Naive thymus-derived CD4-positive, alpha-beta T cell (primary cell): ENCODE results near the gene TTC27. TPM values are rescaled to one million over a fixed set of nuclear protein-coding genes. Genes with fewer than 3 reads are reported as not detected.
"Not testable (repeated sequence)": the region's sequence is repeated elsewhere in the genome, so short reads cannot be mapped to it uniquely, and the experiment has no call there.

Source experiments
- ATAC-seq: fragments of 150-1000 bp; cut with Tn5 transposase; 2 replicates; pipeline ENCODE4 v1.10.0; 2021; ENCODE audit warnings: mild to moderate bottlenecking, moderate library complexity
- CTCF ChIA-PET: fragments of 350-600 bp; sonication (Branson Sonifier 250); formaldehyde crosslinking; loops from one replicate; lab custom pipeline; 2021; ENCODE audit warnings: antibody characterized with exemption; lab: Charles Lee
- POLR2A ChIA-PET: fragments of 350-600 bp; sonication (Branson Sonifier 250); formaldehyde crosslinking; loops from one replicate; lab custom pipeline; 2021; ENCODE audit warnings: antibody characterized with exemption, inconsistent platforms; lab: Charles Lee
- DNase-seq, 9 donors: peaks; one replicate each; pipeline versions ENCODE4 v3.0.0 to v3.0.0-alpha.2; 2020 to 2022; ENCODE audit warnings: mixed read lengths in 1 of 9
- H3K27ac ChIP-seq: one replicate; pipeline ENCODE4 v1.7.0; 2013; ENCODE audit warnings: mild to moderate bottlenecking, low read depth, low read length, moderate library complexity
- H3K27me3 ChIP-seq, 2 donors: one replicate each; pipeline ENCODE4 v1.7.0; 2013; ENCODE audit warnings: low read length in 2 of 2, mild to moderate bottlenecking in 2 of 2, moderate library complexity in 2 of 2; ENCODE audit not compliant: control insufficient read depth in 2 of 2, insufficient read depth in 2 of 2
- H3K36me3 ChIP-seq, 3 experiments: 1 replicate in 2 of 3; 2 replicates in 1 of 3; pipeline ENCODE4 v1.7.0; 2013; ENCODE audit warnings: low read length in 3 of 3, mild to moderate bottlenecking in 3 of 3, moderate library complexity in 1 of 3; ENCODE audit not compliant: insufficient read depth in 3 of 3, control insufficient read depth in 2 of 3
- H3K4me1 ChIP-seq, 2 donors: one replicate each; pipeline ENCODE4 v1.7.0; 2013; ENCODE audit warnings: low read length in 2 of 2, mild to moderate bottlenecking in 2 of 2, moderate library complexity in 1 of 2; ENCODE audit not compliant: control insufficient read depth in 2 of 2, insufficient read depth in 2 of 2
- H3K4me3 ChIP-seq: 2 replicates; pipeline ENCODE4 v1.7.0; 2013; ENCODE audit warnings: mild to moderate bottlenecking, low read length
- H3K9me3 ChIP-seq, 3 experiments: 1 replicate in 2 of 3; 2 replicates in 1 of 3; pipeline ENCODE4 v1.7.0; 2013; ENCODE audit warnings: low read length in 3 of 3; ENCODE audit not compliant: control insufficient read depth in 2 of 3
- H3K27ac Mint-ChIP-seq, 9 donors: one replicate each; pipeline ENCODE4 v1.8.0; 2020 to 2022; ENCODE audit warnings: mixed read lengths in 9 of 9, mild to moderate bottlenecking in 8 of 9, moderate library complexity in 5 of 9, inconsistent platforms in 2 of 9
- H3K27me3 Mint-ChIP-seq, 5 donors: one replicate each; pipeline ENCODE4 v1.8.0; 2021 to 2022; ENCODE audit warnings: mixed read lengths in 5 of 5, mild to moderate bottlenecking in 1 of 5
- H3K36me3 Mint-ChIP-seq, 5 donors: one replicate each; pipeline ENCODE4 v1.8.0; 2020 to 2022; ENCODE audit warnings: mixed read lengths in 5 of 5, mild to moderate bottlenecking in 3 of 5, inconsistent platforms in 1 of 5
- H3K4me1 Mint-ChIP-seq, 7 donors: one replicate each; pipeline ENCODE4 v1.8.0; 2020 to 2022; ENCODE audit warnings: mixed read lengths in 7 of 7, mild to moderate bottlenecking in 3 of 7, inconsistent platforms in 1 of 7
- H3K4me3 Mint-ChIP-seq, 10 donors: one replicate each; pipeline ENCODE4 v1.8.0; 2020 to 2022; ENCODE audit warnings: mild to moderate bottlenecking in 10 of 10, mixed read lengths in 10 of 10, moderate library complexity in 6 of 10, inconsistent platforms in 2 of 10
- H3K9me3 Mint-ChIP-seq, 11 donors: one replicate each; pipeline ENCODE4 v1.8.0; 2020 to 2022; ENCODE audit warnings: mixed read lengths in 11 of 11, mild to moderate bottlenecking in 4 of 11, inconsistent platforms in 1 of 11, moderate library complexity in 1 of 11
- intact Hi-C, 2 donors: fragments of 100-400 bp; cut with micrococcal nuclease; formaldehyde crosslinking; loops; one replicate each; pipeline ENCODE4 v1.15.1; 2023
- polyA plus RNA-seq, 2 donors: library from polyadenylated mRNA; unstranded; fragments of 300-500 nt; fragmentation: Illumina TruSeq; gene quantifications; one replicate each; pipeline ENCODE4 v1.2.3, GENCODE V29; 2021
- total RNA-seq, 6 experiments: library from RNA in 5 of 6; stranded (reverse) in 5 of 6; gene quantifications; 1 replicate in 5 of 6; 2 replicates in 1 of 6; pipeline ENCODE4 v1.2.3 and lab custom pipeline; 2021 to 2026

TTC27 gene
- total and polyA plus RNA-seq, 7 experiments from 2014 or later: 18.5 to 30.0 (median 23.9) TPM

GRCh38 chr2:32719933-32720716 lies 92.3 kb downstream of the TTC27 start:
- POLR2A ChIA-PET: interaction anchor here (0.6 kb wide), 1 partner anchor 884 kb away, joined by 3 read pairs; no protein-coding TSS in a partner anchor
- intact Hi-C loops: no loop called here
- H3K4me1 Mint-ChIP-seq: peaks cover 0 to 16% (median 8%) of the 10 kb centered on the region in 7 donors

GRCh38 chr2:32720771-32721170 lies 92.9 kb downstream of the TTC27 start:
- Mint-ChIP-seq H3K9me3 (peaks cover 0 to 7% (median 2%) of the 10 kb centered on the region in 11 donors), H3K4me3 (no peak overlapping the region), H3K27ac (no peak overlapping the region), H3K36me3 (peaks cover 18 to 76% (median 73%) of the 10 kb centered on the region in 5 donors), H3K27me3 (no peaks in the 10 kb centered on the region), H3K4me1 (peaks cover 0 to 14% (median 5%) of the 10 kb centered on the region in 7 donors)
- H3K4me3 ChIP-seq: no peak overlapping the region
- H3K27me3 ChIP-seq: no peaks in the 10 kb centered on the region
- ATAC-seq (no peak), DNase-seq (no peak)
- CTCF ChIA-PET: no interaction called here
- H3K4me1 ChIP-seq: no peaks in the 10 kb centered on the region
- H3K27ac ChIP-seq: no peak overlapping the region
- intact Hi-C loops: no loop called here
- H3K9me3 ChIP-seq: no peaks in the 10 kb centered on the region
- peaks cover 0 to 13% (median 0%) of the 10 kb centered on the region in 3 experiments for H3K36me3 ChIP-seq
- POLR2A ChIA-PET: interaction anchor here (0.7 kb wide), 1 partner anchor 27 kb away, joined by 5 read pairs; no protein-coding TSS in a partner anchor

More at GRCh38 chr2:32719933-32720716, 92.3 kb downstream of the TTC27 start:
- Histone ChIP-seq H3K36me3 (peaks cover 0 to 13% (median 0%) of the 10 kb centered on the region in 3 experiments), H3K27ac (no peak overlapping the region), H3K27me3 (no peaks in the 10 kb centered on the region), H3K9me3 (no peaks in the 10 kb centered on the region), H3K4me3 (no peak overlapping the region), H3K4me1 (no peaks in the 10 kb centered on the region)
- CTCF ChIA-PET: no interaction called here
- H3K4me3 Mint-ChIP-seq: no peak overlapping the region
- peaks cover 0 to 7% (median 2%) of the 10 kb centered on the region in 11 donors for H3K9me3 Mint-ChIP-seq
- DNase-seq (no peak), ATAC-seq (no peak)
- H3K36me3 Mint-ChIP-seq: peaks cover 20 to 77% (median 70%) of the 10 kb centered on the region in 5 donors
- no peak overlapping the region for H3K27ac Mint-ChIP-seq
- no peaks in the 10 kb centered on the region for H3K27me3 Mint-ChIP-seq

DNA sequence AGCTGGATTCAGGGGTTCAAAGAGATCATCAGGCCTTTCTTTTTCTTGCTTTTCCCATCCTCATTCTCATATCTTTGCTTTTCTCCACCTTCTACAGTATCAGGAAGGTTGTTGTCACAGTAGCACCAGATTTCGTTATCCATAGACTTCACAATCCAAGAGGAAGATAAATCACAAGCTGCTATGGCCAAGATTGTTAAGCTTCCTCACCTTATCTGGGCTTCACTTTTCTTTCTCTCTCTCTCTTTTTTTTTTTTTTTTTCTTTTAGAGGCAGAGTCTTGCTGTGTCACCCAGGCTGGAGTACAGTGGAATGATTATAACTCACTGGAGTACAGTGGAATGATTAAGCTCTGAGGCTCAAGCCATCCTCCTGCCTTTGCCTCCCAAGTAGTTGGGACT lies 93.5 kb downstream of the TTC27 start:
- Mint-ChIP-seq H3K27ac (no peak overlapping the region), H3K27me3 (no peaks in the 10 kb centered on the region), H3K4me1 (peaks cover 0 to 14% (median 5%) of the 10 kb centered on the region in 7 donors), H3K9me3 (peaks cover 0 to 7% (median 4%) of the 10 kb centered on the region in 11 donors), H3K4me3 (no peak overlapping the region), H3K36me3 (peaks cover 20 to 77% (median 76%) of the 10 kb centered on the region in 5 donors)
- DNase-seq (no peak), ATAC-seq (no peak)
- intact Hi-C loops: no loop called here
- CTCF ChIA-PET: no interaction called here
- peaks cover 0 to 13% (median 0%) of the 10 kb centered on the region in 3 experiments for H3K36me3 ChIP-seq
- POLR2A ChIA-PET: interaction anchor here (0.7 kb wide), 1 partner anchor 26 kb away, joined by 5 read pairs; no protein-coding TSS in a partner anchor
- no peak overlapping the region for H3K27ac ChIP-seq
- no peak overlapping the region for H3K4me3 ChIP-seq
- no peaks in the 10 kb centered on the region for H3K9me3 ChIP-seq
- H3K4me1 ChIP-seq: no peaks in the 10 kb centered on the region
- H3K27me3 ChIP-seq: no peaks in the 10 kb centered on the region

DNA sequence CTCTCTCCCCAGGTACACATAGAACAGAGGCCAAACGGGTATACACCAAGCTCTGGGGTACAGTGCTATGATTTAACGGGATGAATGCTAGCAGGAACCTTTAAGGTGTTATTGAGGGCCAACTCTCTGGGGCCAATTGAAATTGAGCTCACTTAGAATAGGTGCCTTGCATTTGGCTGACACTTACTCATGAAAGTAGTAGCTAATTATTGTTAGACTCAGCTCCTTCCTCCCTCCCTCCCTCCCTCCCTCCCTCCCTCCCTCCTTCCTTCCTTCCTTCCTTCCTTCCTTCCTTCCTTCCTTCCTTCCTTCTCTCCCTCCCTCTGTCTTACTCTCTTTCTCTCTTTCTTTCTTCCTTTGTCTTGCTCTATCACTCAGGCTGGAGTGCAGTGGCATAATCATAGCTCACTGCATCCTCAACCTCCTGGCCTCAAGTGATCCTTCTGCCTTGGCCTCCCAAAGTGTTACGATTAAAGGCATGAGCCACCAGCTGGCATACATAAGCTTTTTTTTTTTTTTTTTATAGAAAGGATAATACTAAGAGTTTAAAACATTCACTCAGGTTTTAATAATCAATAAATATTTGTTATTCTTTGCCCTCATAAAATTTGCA lies 95.7 kb downstream of the TTC27 start:
- Mint-ChIP-seq H3K27me3 (no peaks in the 10 kb centered on the region), H3K4me3 (no peak overlapping the region), H3K36me3 (peaks cover 20 to 81% (median 75%) of the 10 kb centered on the region in 5 donors), H3K9me3 (peaks cover 0 to 8% (median 5%) of the 10 kb centered on the region in 11 donors), H3K27ac (no peak overlapping the region), H3K4me1 (peaks cover 0 to 14% (median 5%) of the 10 kb centered on the region in 7 donors)
- intact Hi-C loops: no loop called here
- no peak for DNase-seq
- Histone ChIP-seq H3K9me3 (no peaks in the 10 kb centered on the region), H3K27ac (no peak overlapping the region), H3K36me3 (peaks cover 0 to 13% (median 0%) of the 10 kb centered on the region in 3 experiments), H3K27me3 (no peaks in the 10 kb centered on the region), H3K4me3 (no peak overlapping the region), H3K4me1 (no peaks in the 10 kb centered on the region)
- POLR2A ChIA-PET: no interaction called here
- CTCF ChIA-PET: interaction anchor here (0.7 kb wide), 1 partner anchor 11 kb away, joined by 3 read pairs; no protein-coding TSS in a partner anchor
- no peak for ATAC-seq

DNA sequence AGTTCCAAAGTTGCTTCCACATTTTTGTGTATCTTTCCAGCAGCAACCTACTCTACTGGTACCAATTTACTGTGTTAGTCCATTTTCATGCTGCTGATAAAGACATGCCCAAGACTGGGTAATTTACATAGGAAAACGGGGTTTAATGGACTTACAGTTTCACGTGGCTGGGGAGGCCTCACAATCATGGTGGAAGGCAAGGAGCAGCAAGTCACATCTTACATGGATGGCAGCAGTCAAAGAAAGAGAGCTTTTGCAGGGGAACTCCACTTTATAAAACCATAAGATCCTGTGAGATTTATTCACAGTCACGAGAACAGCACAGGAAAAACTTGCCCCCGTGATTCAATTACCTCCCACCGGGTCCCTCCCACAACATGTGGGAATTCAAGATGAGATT lies 98.8 kb downstream of the TTC27 start:
- H3K9me3 Mint-ChIP-seq, H3K4me1 ChIP-seq, CTCF ChIA-PET, H3K9me3 ChIP-seq, H3K27me3 Mint-ChIP-seq, H3K36me3 ChIP-seq, ATAC-seq, DNase-seq, POLR2A ChIA-PET, H3K27ac ChIP-seq, intact Hi-C loops, H3K4me3 Mint-ChIP-seq, H3K27me3 ChIP-seq, H3K27ac Mint-ChIP-seq, H3K4me3 ChIP-seq: not testable (repeated sequence)
- H3K36me3 Mint-ChIP-seq: peaks cover 15 to 73% (median 57%) of the 10 kb centered on the region in 5 donors
- H3K4me1 Mint-ChIP-seq: peaks cover 0 to 14% (median 5%) of the 10 kb centered on the region in 7 donors

- no peaks in the 10 kb centered on the region for H3K36me3 ChIP-seq
- peaks cover 0 to 8% (median 5%) of the 10 kb centered on the region in 11 donors for H3K9me3 Mint-ChIP-seq
- POLR2A ChIA-PET: no interaction called here
- intact Hi-C loops: no loop called here
- H3K4me3 ChIP-seq: no peak overlapping the region
- peaks cover 0 to 13% (median 5%) of the 10 kb centered on the region in 7 donors for H3K4me1 Mint-ChIP-seq
- H3K4me1 ChIP-seq: no peaks in the 10 kb centered on the region
- H3K27me3 Mint-ChIP-seq: no peaks in the 10 kb centered on the region
- H3K4me3 Mint-ChIP-seq: no peak overlapping the region
- H3K36me3 Mint-ChIP-seq: peaks cover 15 to 72% (median 56%) of the 10 kb centered on the region in 5 donors
- no peak overlapping the region for H3K27ac ChIP-seq
- CTCF ChIA-PET: no interaction called here
- ATAC-seq (no peak), DNase-seq (no peak)
- no peak overlapping the region for H3K27ac Mint-ChIP-seq
- H3K9me3 ChIP-seq: no peaks in the 10 kb centered on the region
- no peaks in the 10 kb centered on the region for H3K27me3 ChIP-seq
Observed at GRCh38 chr2:32727157-32727556, 99.3 kb downstream of the TTC27 start.
